Uterus (tissue), 4 donors: ENCODE results near the gene ERICH6. TPM values are rescaled to one million over a fixed set of nuclear protein-coding genes. Genes with fewer than 3 reads are reported as not detected.

Experiments
- DNase-seq, 2 donors: peaks; one replicate each; pipeline ENCODE4 v3.0.0-alpha.2; 2019 to 2020
- H3K27ac ChIP-seq, 2 donors: fragments of 200-600 bp; sonication (generic); 1 replicate in 1 of 2; 2 replicates in 1 of 2; pipeline ENCODE4 v1.5.1; 2016 to 2018
- H3K27me3 ChIP-seq, 2 donors: fragments of 200-600 bp; sonication (generic); one replicate each; pipeline ENCODE4 v1.5.1; 2018 to 2019; ENCODE audit warnings: control low read depth in 1 of 2
- H3K36me3 ChIP-seq, 2 donors: fragments of 200-600 bp; sonication (generic); one replicate each; pipeline ENCODE4 v1.5.1; 2019; ENCODE audit warnings: control low read depth in 1 of 2
- H3K4me1 ChIP-seq, 2 donors: fragments of 200-600 bp; sonication (generic); one replicate each; pipeline ENCODE4 v1.5.1; 2018 to 2019; ENCODE audit warnings: control low read depth in 1 of 2
- H3K4me3 ChIP-seq, 2 donors: fragments of 200-600 bp; sonication (generic); 1 replicate in 1 of 2; 2 replicates in 1 of 2; pipeline ENCODE4 v1.5.1; 2018 to 2019; ENCODE audit warnings: mild to moderate bottlenecking in 1 of 2
- H3K9me3 ChIP-seq, 2 donors: fragments of 200-600 bp; sonication (generic); one replicate each; pipeline ENCODE4 v1.5.1; 2019; ENCODE audit warnings: control low read depth in 1 of 2
- CTCF ChIP-seq, 4 experiments: fragments of 200-600 bp in 2 of 4; fragments of 450-650 bp in 2 of 4; sonication (generic) in 2 of 4; IDR thresholded peaks; one replicate each; pipeline ENCODE4 v1.5.1; 2016 to 2019; ENCODE audit warnings: antibody characterized with exemption in 4 of 4, mild to moderate bottlenecking in 2 of 4, moderate library complexity in 1 of 4
- POLR2A ChIP-seq, 2 donors: fragments of 450-650 bp; IDR thresholded peaks; one replicate each; pipeline ENCODE4 v1.6.1; 2016; ENCODE audit warnings: antibody characterized with exemption in 2 of 2, mild to moderate bottlenecking in 1 of 2, moderate library complexity in 1 of 2
- intact Hi-C: fragments of 100-400 bp; cut with DNase I; formaldehyde crosslinking; loops from one replicate; pipeline ENCODE4 v1.15.1; 2023; ENCODE audit warnings: low total_unique reads
- total RNA-seq, 4 donors: library from RNA; depleted of rRNA in 3 of 4; stranded (reverse); fragments of >200 nt in 3 of 4; gene quantifications; one replicate each; pipeline versions ENCODE4 v1.1.0 to v1.2.4, GENCODE V29; 2014 to 2023
- donor health status: DM: yes; HTN: yes; CAD: no.

Gene ERICH6
- total RNA-seq, 4 donors from 2014 or later, result not detected

- Histone ChIP-seq H3K4me1 (no peaks in the 10 kb centered on the region), H3K9me3 (no peaks in the 10 kb centered on the region), H3K27me3 (no peaks in the 10 kb centered on the region), H3K27ac (no peak overlapping the region), H3K36me3 (no peaks in the 10 kb centered on the region), H3K4me3 (no peak overlapping the region)
- TF ChIP-seq POLR2A (IDR thresholded peaks at IDR 0.05) (no peak), CTCF (IDR thresholded peaks at IDR 0.05) (no peak)
- intact Hi-C loops, result no loop called here
- no peak for DNase-seq
Measured at GRCh38 chr3:150640256-150640655, 63.5 kb downstream of the ERICH6 start.

DNA sequence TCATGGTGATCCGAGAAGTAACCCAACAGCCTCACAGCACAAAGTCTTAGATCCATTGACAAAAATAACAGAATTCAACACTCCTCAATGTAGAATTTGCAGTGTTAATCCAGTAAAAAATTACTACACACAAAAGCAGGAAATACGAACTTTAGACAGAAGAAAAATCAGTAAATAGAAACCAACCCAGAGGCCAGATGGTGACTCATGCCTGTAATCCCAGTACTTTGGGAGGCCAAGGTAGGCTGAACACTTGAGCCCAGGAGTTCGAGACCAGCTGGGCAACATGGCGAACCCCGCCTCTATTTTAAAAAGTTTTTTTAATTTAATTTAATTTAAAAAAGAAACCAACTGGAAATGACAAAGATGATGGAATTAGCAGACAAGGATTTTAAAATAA is 64.5 kb downstream of the ERICH6 start:
- intact Hi-C loops, result no loop called here
- DNase-seq, result no peak
- Histone ChIP-seq H3K4me3 (no peak overlapping the region), H3K27me3 (no peaks in the 10 kb centered on the region), H3K27ac (no peak overlapping the region), H3K36me3 (no peaks in the 10 kb centered on the region), H3K4me1 (no peaks in the 10 kb centered on the region), H3K9me3 (no peaks in the 10 kb centered on the region)
- TF ChIP-seq CTCF (IDR thresholded peaks at IDR 0.05) (no peak), POLR2A (IDR thresholded peaks at IDR 0.05) (no peak)

- Histone ChIP-seq H3K27me3 (no peaks in the 10 kb centered on the region), H3K27ac (no peak overlapping the region), H3K4me1 (no peaks in the 10 kb centered on the region), H3K36me3 (no peaks in the 10 kb centered on the region), H3K9me3 (no peaks in the 10 kb centered on the region), H3K4me3 (no peak overlapping the region)
- intact Hi-C loops, result no loop called here
- TF ChIP-seq CTCF (IDR thresholded peaks at IDR 0.05) (no peak), POLR2A (IDR thresholded peaks at IDR 0.05) (no peak)
- no peak for DNase-seq
Measured at GRCh38 chr3:150636258-150636657, 67.5 kb downstream of the ERICH6 start.

DNA sequence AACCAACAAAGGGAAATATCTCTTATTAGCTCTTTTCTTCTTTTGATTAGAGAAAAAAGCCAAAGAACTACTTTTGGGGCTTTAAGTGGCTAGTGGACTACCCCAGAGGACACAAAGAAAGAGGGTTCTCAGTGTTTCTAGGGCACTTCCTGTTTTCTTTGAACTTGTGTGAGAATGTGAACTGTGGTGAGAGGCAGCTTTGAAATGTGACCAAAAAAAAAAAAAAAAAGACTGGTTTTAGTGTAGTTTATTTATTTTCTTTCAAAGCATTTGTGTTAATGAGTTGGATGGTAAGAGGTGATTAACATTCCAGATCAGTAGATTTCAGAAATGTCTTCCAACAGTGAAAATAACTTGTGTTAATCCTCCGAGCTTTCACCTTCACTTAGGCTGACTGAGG is 68.2 kb downstream of the ERICH6 start:
- no peak for DNase-seq
- H3K27ac ChIP-seq, result no peak overlapping the region
- no peak for TF ChIP-seq CTCF (IDR thresholded peaks at IDR 0.05)
- no peak for TF ChIP-seq POLR2A (IDR thresholded peaks at IDR 0.05)

GRCh38 chr3:150635076-150635475 is 68.6 kb downstream of the ERICH6 start:
- Histone ChIP-seq H3K27me3 (no peaks in the 10 kb centered on the region), H3K9me3 (no peaks in the 10 kb centered on the region), H3K27ac (no peak overlapping the region), H3K4me1 (no peaks in the 10 kb centered on the region), H3K36me3 (no peaks in the 10 kb centered on the region), H3K4me3 (no peak overlapping the region)
- intact Hi-C loops, result no loop called here
- no peak for DNase-seq
- TF ChIP-seq POLR2A (IDR thresholded peaks at IDR 0.05), result no peak
- no peak for TF ChIP-seq CTCF (IDR thresholded peaks at IDR 0.05)

More for the DNA sequence above, 68.2 kb downstream of the ERICH6 start:
- Histone ChIP-seq H3K27me3 (no peaks in the 10 kb centered on the region), H3K4me1 (no peaks in the 10 kb centered on the region), H3K36me3 (no peaks in the 10 kb centered on the region), H3K9me3 (no peaks in the 10 kb centered on the region), H3K4me3 (no peak overlapping the region)
- intact Hi-C loops, result no loop called here
